ENCODE measurements around the gene CHRNA10.

DNA sequence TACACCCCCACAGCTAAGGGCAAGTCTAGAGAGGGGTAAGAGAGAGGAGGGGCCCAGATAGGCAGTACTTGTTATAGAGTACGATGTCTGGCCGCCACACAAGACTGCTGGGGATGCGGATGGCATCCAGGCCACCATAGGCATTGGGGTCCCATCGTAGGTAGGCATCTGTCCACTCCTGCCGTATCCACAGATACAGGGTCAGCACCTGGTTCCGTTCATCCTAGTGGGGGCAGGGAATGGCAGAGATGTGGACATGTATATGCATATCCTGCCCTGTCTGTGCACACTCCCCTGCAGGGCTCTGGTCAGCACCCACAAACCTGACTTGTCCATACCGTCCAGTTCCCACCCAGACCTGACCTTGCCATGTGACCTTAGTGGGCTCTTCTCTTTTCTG lies 2.1 kb downstream of the CHRNA10 start:
- TF ChIP-seq, protein P1, sequence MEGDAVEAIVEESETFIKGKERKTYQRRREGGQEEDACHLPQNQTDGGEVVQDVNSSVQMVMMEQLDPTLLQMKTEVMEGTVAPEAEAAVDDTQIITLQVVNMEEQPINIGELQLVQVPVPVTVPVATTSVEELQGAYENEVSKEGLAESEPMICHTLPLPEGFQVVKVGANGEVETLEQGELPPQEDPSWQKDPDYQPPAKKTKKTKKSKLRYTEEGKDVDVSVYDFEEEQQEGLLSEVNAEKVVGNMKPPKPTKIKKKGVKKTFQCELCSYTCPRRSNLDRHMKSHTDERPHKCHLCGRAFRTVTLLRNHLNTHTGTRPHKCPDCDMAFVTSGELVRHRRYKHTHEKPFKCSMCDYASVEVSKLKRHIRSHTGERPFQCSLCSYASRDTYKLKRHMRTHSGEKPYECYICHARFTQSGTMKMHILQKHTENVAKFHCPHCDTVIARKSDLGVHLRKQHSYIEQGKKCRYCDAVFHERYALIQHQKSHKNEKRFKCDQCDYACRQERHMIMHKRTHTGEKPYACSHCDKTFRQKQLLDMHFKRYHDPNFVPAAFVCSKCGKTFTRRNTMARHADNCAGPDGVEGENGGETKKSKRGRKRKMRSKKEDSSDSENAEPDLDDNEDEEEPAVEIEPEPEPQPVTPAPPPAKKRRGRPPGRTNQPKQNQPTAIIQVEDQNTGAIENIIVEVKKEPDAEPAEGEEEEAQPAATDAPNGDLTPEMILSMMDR (IDR thresholded peaks at IDR 0.05) = no peak
- no peak for TF ChIP-seq POLR2A (IDR thresholded peaks at IDR 0.05)

All from thyroid gland (tissue), 4 donors.